Middle frontal gyrus (tissue), 1 donor: Measurements from ENCODE around the gene IMPDH1.

ENCODE experiments used
- DNase-seq: peaks from one replicate; pipeline ENCODE4 v3.0.0-alpha.2; 2015; ENCODE audit warnings: low spot score; ENCODE audit errors: extremely low spot score

Gene IMPDH1

DNA sequence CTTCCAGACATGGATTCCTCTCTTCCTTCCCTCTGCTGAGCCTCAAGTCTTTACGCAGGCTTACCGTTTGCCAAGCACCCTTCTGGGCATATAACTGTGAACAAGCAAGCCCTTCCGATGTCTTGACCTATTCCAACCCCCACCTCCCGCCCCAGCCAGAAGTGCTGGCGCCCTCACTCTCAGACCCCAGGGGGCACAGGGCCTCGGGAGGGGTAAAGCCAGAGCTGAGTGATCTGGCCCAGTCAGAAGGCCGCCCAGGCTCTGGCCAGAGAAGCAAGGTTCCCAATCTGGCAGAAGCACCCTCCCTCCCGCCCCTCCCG, 49.5 kb downstream of the IMPDH1 start:
- DNase-seq: no peak

DNA sequence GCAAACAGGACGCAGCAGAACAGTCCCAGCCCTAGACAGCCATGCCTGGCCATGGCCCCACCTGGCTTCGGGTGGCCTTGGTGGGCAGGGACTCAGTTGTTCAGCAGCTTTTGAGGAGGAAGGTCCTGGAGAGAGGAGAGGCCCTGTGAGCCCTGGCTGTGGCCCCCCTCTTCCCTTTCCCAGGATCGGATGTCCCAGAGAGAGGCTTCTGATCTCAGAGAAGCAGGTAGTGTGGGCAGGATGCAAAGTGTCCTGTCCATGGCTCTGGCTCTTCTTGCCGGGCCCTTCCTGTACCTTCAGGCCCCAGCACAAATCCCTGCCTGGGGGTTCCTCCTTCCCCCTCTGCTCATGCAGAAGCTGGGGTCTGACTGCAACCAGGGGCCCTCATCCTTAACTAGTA, 49.8 kb downstream of the IMPDH1 start:
- no peak for DNase-seq

DNA sequence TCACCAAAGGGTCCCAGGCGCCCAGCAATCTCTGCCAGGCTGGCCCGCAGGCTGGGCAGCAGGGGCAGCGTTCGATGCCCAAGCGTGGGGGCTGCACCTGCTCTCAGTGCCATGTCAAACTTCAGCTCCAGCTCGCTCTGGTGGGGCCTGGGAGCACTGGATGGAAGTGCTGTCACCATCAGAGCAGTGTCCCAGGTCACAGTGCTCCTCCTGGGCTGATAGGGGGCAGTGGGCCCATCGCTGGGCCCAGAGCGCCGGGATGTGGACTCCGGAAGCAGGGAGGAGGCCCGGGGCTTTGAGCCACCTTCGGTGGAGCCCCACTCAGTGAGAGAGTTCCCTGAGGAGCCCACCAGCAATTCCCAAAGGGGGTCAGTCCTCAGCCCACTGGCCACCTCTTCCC, 50.4 kb downstream of the IMPDH1 start:
- DNase-seq: no peak

DNA sequence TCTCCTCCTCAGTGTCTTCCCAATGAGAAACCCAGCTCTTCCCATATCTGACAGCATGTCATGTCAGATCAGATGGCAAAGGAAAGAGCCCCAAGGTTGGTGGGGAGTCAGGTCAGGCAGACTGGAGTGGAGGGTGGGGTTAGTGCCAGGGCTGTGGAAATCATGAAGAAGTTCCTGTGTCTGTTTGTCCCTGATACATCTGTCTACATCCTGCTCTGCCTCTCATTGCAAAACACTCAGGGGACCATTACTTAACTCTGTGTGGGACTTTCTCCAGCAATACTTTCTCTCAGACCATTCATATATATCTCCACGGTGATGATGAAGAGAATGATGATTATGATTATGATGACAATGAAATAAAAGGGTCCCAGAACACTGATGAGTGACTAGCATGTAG, 51.5 kb downstream of the IMPDH1 start:
- DNase-seq: no peak

DNA sequence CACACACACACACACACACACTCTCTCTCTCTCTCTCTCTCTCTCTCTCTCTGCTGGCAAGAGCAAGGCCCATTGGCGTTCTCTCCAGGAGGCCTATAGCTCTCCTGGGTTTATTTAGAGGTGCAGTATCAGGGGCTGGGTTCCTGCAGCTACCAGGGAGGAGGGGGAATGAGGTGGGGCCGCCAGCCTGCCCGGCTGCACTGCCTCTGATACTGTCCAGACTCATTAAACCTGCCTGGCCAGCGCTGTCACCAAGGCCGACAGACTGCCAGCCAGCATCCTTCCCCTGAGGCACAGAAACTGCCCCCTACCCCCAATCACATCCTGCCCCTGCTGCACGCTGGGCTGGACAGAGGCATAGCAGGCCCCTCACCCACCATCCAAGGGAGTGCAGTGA, 52.6 kb downstream of the IMPDH1 start:
- DNase-seq: no peak

DNA sequence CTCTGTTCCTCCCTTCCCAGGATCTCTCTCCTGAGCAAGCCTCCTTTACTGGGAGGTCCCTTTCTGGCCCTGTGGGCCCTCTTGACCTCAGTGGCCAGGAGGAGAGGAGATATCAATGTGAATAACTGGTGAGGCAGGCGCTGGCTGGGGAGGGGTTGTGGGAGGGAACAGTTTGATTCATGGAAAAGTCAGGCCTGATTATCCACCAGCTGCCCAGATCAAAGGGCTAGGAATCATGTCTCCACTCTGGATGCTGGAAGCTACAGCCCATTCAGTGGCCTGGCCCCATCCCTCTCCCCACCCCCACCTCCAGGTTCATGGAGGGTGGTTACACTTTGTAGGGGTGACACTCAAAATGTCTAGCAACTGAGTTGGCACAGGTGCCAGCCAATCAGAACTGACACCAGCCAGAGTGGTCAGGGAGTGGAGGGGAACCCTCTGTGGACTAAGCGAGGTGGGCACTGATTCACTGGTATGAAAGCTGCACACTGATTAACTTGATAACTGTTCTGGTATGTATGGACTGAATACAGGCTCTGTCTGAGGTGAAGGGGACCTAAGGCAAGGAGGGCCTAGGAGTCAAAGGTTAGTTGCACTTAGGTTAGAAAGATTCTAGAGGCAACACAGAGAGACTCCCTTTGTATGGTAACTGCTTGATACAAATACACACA, 53.1 kb downstream of the IMPDH1 start:
- no peak for DNase-seq

DNA sequence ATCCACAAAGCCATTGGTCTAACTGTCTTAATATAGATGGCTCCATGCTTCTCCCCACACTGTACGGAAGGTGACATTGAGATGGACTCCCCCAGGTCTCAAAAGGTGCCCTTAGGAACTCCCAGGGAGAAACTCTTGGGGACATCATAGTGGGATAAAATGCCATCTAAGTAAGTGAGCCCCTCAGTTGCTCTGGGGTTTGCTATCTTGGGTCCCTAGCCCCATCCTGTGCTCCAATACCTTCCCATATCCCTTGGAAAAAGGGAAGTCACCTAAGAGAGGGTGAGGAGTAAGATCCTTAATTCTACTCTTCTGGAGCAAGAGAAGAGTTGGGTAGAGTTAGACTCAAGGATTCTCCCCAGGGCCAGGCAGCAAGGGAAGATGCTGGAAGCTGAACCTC, 56.2 kb downstream of the IMPDH1 start:
- DNase-seq: no peak

DNA sequence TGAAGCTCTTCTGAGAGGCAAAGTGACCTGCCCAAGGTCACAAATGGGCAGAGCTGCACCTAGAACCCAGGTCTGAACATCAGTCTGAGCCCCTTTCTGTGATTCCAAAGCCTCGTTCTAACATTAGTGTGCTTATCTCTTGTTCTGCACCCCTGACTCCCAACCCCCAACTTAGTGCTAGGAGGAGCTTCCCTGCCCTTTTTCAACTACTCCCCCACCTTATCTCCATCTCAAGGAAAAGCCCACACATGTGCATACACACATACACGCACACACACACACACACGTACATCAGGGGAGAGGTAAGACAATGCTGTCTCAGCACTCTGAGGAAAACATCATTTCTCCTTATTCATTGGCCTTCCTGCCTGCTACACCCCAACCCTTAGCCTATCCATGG, 56.6 kb downstream of the IMPDH1 start:
- no peak for DNase-seq

DNA sequence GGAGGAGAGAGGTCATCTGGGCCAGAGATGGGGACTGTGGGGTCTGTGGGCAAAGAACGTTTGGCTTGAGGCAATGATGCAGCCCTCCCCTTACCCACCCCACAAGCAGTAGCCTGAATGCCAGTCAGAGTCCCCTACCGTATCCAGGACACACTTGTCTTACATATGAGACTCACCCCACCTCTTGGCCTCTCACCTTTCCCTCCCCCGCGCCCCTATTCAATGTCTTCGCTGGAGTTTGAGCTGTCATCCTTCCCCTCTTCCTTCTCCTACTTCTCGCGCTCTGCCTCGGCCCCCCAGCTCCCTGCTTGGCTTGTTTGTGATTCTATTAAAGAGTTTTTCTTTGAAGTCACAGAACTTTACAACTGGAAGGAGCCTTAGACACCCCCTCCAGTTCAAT, 57.1 kb downstream of the IMPDH1 start:
- no peak for DNase-seq

DNA sequence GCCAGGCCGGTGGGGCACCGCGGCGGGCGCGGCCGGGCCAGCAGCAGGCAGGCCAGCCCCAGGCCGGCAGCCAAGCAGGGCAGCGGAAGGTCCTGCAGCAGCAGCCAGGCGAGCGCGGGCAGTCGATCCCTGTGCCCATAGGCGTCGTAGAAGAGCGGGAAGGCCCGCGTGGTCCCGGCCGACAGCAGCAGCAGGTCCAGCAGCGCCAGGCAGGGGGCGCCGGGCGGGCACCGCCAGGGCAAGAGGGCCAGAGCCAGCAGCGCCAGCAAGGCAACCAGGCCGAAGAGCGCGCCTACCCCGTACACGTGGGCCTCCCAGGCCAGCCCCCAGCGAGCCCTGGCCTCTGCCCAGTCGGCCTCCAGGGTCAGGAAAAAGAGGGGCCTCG, 57.6 kb downstream of the IMPDH1 start:
- DNase-seq: no peak

DNA sequence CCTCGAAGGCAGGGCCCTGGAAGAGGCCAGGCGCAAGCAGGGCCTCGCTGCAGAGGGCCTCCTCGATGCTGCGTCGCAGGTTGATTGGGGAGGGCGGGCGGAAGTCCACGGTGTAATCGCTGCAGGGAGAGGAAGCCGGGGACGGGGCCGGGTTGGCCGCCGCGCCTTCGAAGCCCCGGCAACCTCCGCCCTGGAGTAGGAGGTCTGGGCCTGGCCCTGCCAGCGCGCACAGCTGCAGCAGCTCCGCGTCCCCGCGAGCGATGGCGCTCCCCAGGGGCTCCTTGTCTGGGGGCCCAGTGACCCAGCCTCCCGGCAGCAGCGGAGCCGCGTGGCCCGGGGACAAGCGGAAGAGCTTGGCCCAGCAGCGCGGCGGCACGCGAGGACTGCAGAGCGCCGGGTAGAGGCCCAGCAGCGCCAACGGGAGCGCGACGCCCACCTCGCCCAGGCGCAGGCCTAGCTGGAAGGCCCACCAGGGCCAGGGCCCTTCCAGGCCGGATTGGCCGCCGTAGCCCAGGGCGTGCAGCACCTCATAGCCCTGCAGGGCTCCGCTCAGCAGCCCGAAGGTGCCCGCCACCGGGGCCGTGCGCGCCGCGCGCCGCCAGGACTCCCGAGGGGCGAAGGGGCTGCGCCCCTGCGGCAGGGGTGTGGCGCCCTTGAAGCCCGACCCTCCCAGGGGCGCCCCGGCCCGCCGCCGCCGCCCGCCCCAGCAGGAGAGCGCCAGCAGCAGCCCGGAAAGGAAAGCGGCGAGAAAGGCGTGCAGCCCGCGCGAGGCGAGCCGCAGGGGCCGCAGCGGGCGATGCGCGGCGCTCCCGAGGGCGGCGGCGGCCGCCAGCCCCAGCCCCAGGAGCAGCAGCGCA, 58.3 kb downstream of the IMPDH1 start:
- DNase-seq: no peak

DNA sequence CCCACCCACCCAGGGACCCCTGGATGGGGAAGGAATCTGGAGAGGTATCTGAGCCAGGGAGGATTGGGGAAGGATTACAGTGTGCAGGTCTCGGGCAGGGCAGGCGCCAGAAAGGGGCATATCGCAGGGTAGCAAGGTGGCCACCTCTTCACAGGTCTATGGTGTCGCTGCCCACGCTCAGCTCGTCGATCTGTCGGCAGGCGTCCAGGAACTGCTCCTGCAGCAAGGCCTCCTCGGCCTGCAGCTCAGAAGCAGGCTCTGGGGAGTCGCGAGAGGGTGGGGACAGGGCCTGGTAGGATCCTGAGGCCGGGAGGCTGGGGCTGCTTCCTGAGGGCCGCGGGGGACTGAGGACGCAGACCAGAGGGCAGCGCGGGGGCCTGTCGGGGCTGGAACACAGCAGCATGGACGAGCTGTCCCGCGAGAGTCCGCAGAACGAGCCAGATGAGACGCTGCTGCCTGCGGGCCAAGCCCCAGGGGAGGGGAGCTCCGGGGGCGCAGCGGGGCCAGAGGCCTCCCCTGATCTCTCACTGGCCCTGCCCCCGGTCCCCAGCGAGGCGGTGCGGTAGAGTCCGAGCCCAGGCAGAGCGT, 59.0 kb downstream of the IMPDH1 start:
- no peak for DNase-seq

DNA sequence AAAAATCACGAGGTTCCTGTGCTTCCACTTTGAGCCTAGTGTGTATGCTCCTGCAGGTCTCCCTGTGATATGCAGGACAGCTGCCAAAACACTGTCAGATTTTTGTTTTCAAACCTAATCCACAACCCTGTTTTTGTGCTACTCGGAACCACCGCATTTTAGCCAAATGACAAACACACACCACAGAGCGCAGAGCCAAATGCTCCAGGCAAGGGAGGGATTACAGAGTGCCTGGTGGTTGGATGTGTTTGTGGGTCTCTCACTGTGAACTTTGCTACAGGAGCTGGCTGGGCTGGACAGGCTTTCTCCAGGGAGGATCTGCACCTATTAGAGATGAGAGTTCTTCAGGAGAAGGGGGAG, 60.3 kb downstream of the IMPDH1 start:
- DNase-seq: no peak

DNA sequence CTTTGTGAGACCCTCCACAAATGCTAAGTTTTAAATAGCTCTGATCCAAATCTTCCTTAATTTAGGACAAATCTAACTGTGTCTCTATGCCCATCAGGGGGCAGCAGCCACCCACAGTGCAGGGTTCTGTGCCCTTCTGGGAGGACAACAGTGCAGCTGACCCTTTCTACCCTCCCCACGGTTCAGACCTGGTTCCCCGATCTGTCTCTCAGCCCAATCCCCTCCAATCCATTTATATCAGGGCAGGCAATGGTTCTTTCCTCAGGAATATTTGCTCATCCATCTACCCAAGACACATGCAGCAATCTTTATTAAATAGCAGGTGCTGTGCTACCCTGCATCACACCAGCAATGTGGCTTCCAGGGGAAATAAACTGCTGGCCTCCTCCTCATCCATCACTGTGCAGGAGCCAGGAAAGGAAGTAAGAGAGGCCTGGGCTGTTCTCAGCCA, 62.1 kb downstream of the IMPDH1 start:
- DNase-seq: peak; percentile 9

DNA sequence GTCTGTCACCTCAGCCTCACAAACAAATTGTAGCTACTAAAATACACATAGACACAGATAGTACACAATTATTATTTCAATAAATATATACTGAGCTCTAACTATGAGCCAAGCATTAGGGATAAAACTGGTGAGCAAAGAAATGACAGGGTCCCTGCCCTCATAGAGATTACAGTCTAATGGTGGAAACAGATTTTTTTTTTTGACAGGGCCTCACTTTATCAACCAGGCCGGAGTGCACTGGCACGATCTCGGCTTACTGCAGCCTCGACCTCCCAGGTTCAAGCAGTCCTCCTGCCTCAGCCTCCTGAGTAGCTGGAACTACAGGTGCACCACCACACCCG, 65.4 kb downstream of the IMPDH1 start:
- no peak for DNase-seq

DNA sequence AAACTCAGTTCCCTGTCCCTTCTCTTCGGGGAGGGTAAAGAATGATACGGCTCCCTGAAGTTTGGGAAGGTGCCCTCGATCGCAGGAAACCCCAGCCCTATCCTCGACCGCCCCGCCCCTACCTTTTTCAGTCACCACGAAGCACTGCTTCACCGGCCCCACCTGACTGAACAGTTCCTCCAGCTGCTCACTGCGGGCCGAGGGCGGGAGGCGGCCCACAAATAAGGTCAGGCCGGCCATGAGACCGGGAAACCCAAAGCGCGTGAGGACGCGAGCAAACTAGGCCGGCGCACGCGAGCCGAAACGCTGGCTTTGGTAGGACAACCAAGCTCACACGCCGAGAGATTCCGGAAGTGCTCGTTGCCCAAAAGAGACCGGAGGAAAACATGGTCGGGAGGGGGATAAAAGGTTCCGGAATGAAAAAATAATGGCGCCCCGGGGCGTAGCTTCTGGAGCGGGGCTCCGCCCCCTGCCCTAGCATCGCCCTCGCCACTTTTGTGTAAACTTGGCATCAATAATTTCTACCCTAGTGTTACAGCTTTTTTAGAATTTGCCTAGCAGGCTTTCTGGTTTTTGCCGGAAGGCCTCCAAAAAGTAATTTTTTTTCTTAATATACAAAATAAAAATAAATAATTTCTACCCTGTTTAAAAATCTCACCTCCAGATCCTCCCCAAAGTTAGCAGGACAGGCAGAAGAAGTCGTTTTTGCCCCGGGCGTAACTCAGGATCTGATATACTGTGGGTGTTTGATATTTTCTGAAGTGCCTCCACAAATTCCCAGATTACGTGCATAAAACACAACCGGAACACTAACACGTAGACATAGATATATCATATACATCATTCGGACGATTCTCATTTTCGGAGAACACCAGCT, 66.0 kb downstream of the IMPDH1 start, which contains the start of gene RBM28:
Gene RBM28, minus strand, starts transcription at position 355 of the 877 bp plus-strand sequence. Its CDS starts 115 bp downstream, at position 240.
- DNase-seq: peak; percentile 83
